NB4 (cell line): ENCODE data around the gene PAM16.

Experiments
- CTCF ChIP-seq: IDR thresholded peaks from one replicate; pipeline ENCODE4 v1.5.1; 2012; ENCODE audit warnings: low read depth, low read length
- MAX ChIP-seq: IDR thresholded peaks from 2 replicates; pipeline ENCODE4 v1.6.1; 2011; ENCODE audit warnings: low read depth, low read length
- MYC ChIP-seq: IDR thresholded peaks from 2 replicates; pipeline ENCODE4 v1.6.1; 2011; ENCODE audit warnings: low read depth, low read length
- POLR2A ChIP-seq: IDR thresholded peaks from 2 replicates; pipeline ENCODE4 v1.6.1; 2011; ENCODE audit warnings: mild to moderate bottlenecking; ENCODE audit not compliant: insufficient read length; ENCODE audit errors: extremely low read depth

GRCh38 chr16:4301177-4301576 lies 49.9 kb downstream of the PAM16 start:
- TF ChIP-seq CTCF = no peak
- no peak for TF ChIP-seq POLR2A
- TF ChIP-seq MAX = no peak
- TF ChIP-seq MYC = no peak
